G401.6 (cell line): Measurements from ENCODE around the gene CLECL1.
"Not testable (repeated sequence)": the region's sequence is repeated elsewhere in the genome, so short reads cannot be mapped to it uniquely, and the experiment has no call there.

Experiments used
- FAIRE-seq: peaks from 2 replicates; lab custom pipeline; 2012; peaks lifted over from hg19 to GRCh38; lab: Jason Lieb, UNC

CLECL1 gene

GRCh38 chr12:9719790-9720189, 13.1 kb downstream of the CLECL1 start:
- FAIRE-seq: no peak

GRCh38 chr12:9718968-9719367, 13.9 kb downstream of the CLECL1 start:
- no peak for FAIRE-seq

- FAIRE-seq: no peak
Observed at GRCh38 chr12:9717070-9717925, 15.6 kb downstream of the CLECL1 start.

- not testable (repeated sequence) for FAIRE-seq
Observed at GRCh38 chr12:9713032-9713558, 19.8 kb downstream of the CLECL1 start.

- no peak for FAIRE-seq
Observed at GRCh38 chr12:9711664-9712063, 21.2 kb downstream of the CLECL1 start.

- FAIRE-seq: no peak
Observed at GRCh38 chr12:9710584-9711375, 22.1 kb downstream of the CLECL1 start.

GRCh38 chr12:9708853-9709252, 24.0 kb downstream of the CLECL1 start:
- FAIRE-seq: no peak

- FAIRE-seq: peak; percentile 39
Observed at GRCh38 chr12:9707864-9708808, 24.8 kb downstream of the CLECL1 start.

- FAIRE-seq: no peak
Observed at GRCh38 chr12:9707356-9707755, 25.5 kb downstream of the CLECL1 start.

GRCh38 chr12:9706086-9706685, 26.7 kb downstream of the CLECL1 start:
- FAIRE-seq: no peak

GRCh38 chr12:9704561-9704960, 28.3 kb downstream of the CLECL1 start:
- FAIRE-seq: not testable (repeated sequence)

- FAIRE-seq: no peak
Observed at GRCh38 chr12:9702255-9702654, 30.6 kb downstream of the CLECL1 start.

GRCh38 chr12:9701380-9702154, 31.3 kb downstream of the CLECL1 start:
- FAIRE-seq: no peak

- no peak for FAIRE-seq
Observed at GRCh38 chr12:9700606-9700956, 32.3 kb downstream of the CLECL1 start.

GRCh38 chr12:9699898-9700605, 32.8 kb downstream of the CLECL1 start:
- FAIRE-seq: no peak

GRCh38 chr12:9699269-9699897, 33.5 kb downstream of the CLECL1 start:
- FAIRE-seq: no peak

GRCh38 chr12:9698681-9699080, 34.2 kb downstream of the CLECL1 start:
- FAIRE-seq: no peak

GRCh38 chr12:9697619-9698018, 35.3 kb downstream of the CLECL1 start:
- no peak for FAIRE-seq

GRCh38 chr12:9695661-9696060, 37.2 kb downstream of the CLECL1 start:
- not testable (repeated sequence) for FAIRE-seq

GRCh38 chr12:9695150-9695549, 37.7 kb downstream of the CLECL1 start:
- FAIRE-seq: not testable (repeated sequence)
